ENCODE results near the gene COL20A1.

- TF ChIP-seq EP300 (IDR thresholded peaks at IDR 0.05) (no peak), CTCF (IDR thresholded peaks at IDR 0.05) (no peak)
Observed at GRCh38 chr20:63354636-63355350, 61.8 kb downstream of the COL20A1 start.
